ENCODE data around the gene GLI1. TPM values are rescaled to one million over a fixed set of nuclear protein-coding genes. Genes with fewer than 3 reads are reported as not detected.
A peak's percentile ranks its signal among the peaks of the same experiment; 100 is the strongest.

Gene GLI1
- total RNA-seq, 1 experiment from 2014 or later: 0.54 TPM

- Mint-ChIP-seq H3K27me3 (ENCODE audit: unreplicated experiment) (peaks cover 100% of the 10 kb centered on the region), H3K27ac (ENCODE audit: unreplicated experiment) (no peak overlapping the region), H3K36me3 (ENCODE audit: insufficient read depth, unreplicated experiment) (no peaks in the 10 kb centered on the region), H3K4me3 (ENCODE audit: low read depth, unreplicated experiment) (no peak overlapping the region), H3K4me1 (ENCODE audit: low read depth, unreplicated experiment) (peaks cover 23% of the 10 kb centered on the region), H3K9me3 (ENCODE audit: low read depth, unreplicated experiment) (no peaks in the 10 kb centered on the region)
- no peak for TF ChIP-seq CTCF (IDR thresholded peaks at IDR 0.05; ENCODE audit: unreplicated experiment)
- no peak for DNase-seq
- CTCF ChIA-PET: interaction anchor here (0.7 to 1.5 kb wide), 2 partner anchors 15 to 20 kb away, joined by 3 to 6 read pairs; partner anchors contain the start of gene GLI1
- no TSS peak for BruUV-seq (replicated peaks)
- intact Hi-C loops (cut with micrococcal nuclease; ENCODE audit: unreplicated experiment): no loop called here
Observed at GRCh38 chr12:57473886-57474285, 14.3 kb downstream of the GLI1 start.

GRCh38 chr12:57474430-57474829, 14.8 kb downstream of the GLI1 start:
- Mint-ChIP-seq H3K4me3 (ENCODE audit: low read depth, unreplicated experiment) (peak overlapping the region; percentile 4), H3K27ac (ENCODE audit: unreplicated experiment) (no peak overlapping the region), H3K9me3 (ENCODE audit: low read depth, unreplicated experiment) (no peaks in the 10 kb centered on the region), H3K36me3 (ENCODE audit: insufficient read depth, unreplicated experiment) (no peaks in the 10 kb centered on the region), H3K27me3 (ENCODE audit: unreplicated experiment) (peaks cover 100% of the 10 kb centered on the region), H3K4me1 (ENCODE audit: low read depth, unreplicated experiment) (peaks cover 26% of the 10 kb centered on the region)
- no peak for TF ChIP-seq CTCF (IDR thresholded peaks at IDR 0.05; ENCODE audit: unreplicated experiment)
- intact Hi-C loops (cut with micrococcal nuclease; ENCODE audit: unreplicated experiment): no loop called here
- CTCF ChIA-PET: interaction anchor here (0.6 to 1.5 kb wide), 2 partner anchors 16 to 22 kb away, joined by 3 to 6 read pairs; partner anchors contain the start of gene GLI1
- BruUV-seq (replicated peaks): no TSS peak
- DNase-seq: no peak

GRCh38 chr12:57474862-57475261, 15.3 kb downstream of the GLI1 start:
- peaks cover 100% of the 10 kb centered on the region for H3K27me3 Mint-ChIP-seq (ENCODE audit: unreplicated experiment)
- no peak overlapping the region for H3K27ac Mint-ChIP-seq (ENCODE audit: unreplicated experiment)
- H3K36me3 Mint-ChIP-seq (ENCODE audit: insufficient read depth, unreplicated experiment): no peaks in the 10 kb centered on the region
- H3K4me3 Mint-ChIP-seq (ENCODE audit: low read depth, unreplicated experiment): peak overlapping the region; percentile 4
- H3K4me1 Mint-ChIP-seq (ENCODE audit: low read depth, unreplicated experiment): peaks cover 30% of the 10 kb centered on the region
- no TSS peak for BruUV-seq (replicated peaks)
- no peaks in the 10 kb centered on the region for H3K9me3 Mint-ChIP-seq (ENCODE audit: low read depth, unreplicated experiment)
- intact Hi-C loops (cut with micrococcal nuclease; ENCODE audit: unreplicated experiment): no loop called here
- CTCF ChIA-PET: interaction anchor here (0.6 kb wide), 1 partner anchor 22 kb away, joined by 3 read pairs; no protein-coding TSS in a partner anchor
- DNase-seq: no peak
- no peak for TF ChIP-seq CTCF (IDR thresholded peaks at IDR 0.05; ENCODE audit: unreplicated experiment)

GRCh38 chr12:57475271-57476161, 15.9 kb downstream of the GLI1 start:
- DNase-seq: no peak
- H3K36me3 Mint-ChIP-seq (ENCODE audit: insufficient read depth, unreplicated experiment): no peaks in the 10 kb centered on the region
- intact Hi-C loops (cut with micrococcal nuclease; ENCODE audit: unreplicated experiment): no loop called here
- H3K9me3 Mint-ChIP-seq (ENCODE audit: low read depth, unreplicated experiment): no peaks in the 10 kb centered on the region
- CTCF ChIA-PET: interaction anchor here (0.6 kb wide), 3 partner anchors 23 to 766 kb away, joined by 3 to 4 read pairs (median 3); no protein-coding TSS in a partner anchor
- BruUV-seq (replicated peaks): no TSS peak
- H3K27ac Mint-ChIP-seq (ENCODE audit: unreplicated experiment): no peak overlapping the region
- peaks cover 31% of the 10 kb centered on the region for H3K4me1 Mint-ChIP-seq (ENCODE audit: low read depth, unreplicated experiment)
- peak overlapping the region; percentile 54 for H3K4me3 Mint-ChIP-seq (ENCODE audit: low read depth, unreplicated experiment)
- H3K27me3 Mint-ChIP-seq (ENCODE audit: unreplicated experiment): peaks cover 100% of the 10 kb centered on the region
- no peak for TF ChIP-seq CTCF (IDR thresholded peaks at IDR 0.05; ENCODE audit: unreplicated experiment)

Measured in Calu3 (cell line).